ENCODE data around the gene DIS3L2. TPM values are rescaled to one million over a fixed set of nuclear protein-coding genes. Genes with fewer than 3 reads are reported as not detected.
"Not testable (repeated sequence)": the region's sequence is repeated elsewhere in the genome, so short reads cannot be mapped to it uniquely, and the experiment has no call there.

The DIS3L2 gene
- total and polyA plus RNA-seq, 2 experiments from 2014 or later: 9.3 to 15.6 TPM

- H3K4me1 ChIP-seq (ENCODE audit: insufficient read depth): no peaks in the 10 kb centered on the region
- H3K9ac ChIP-seq: no peak overlapping the region
- H3K9me2 ChIP-seq (ENCODE audit: insufficient read depth): no peaks in the 10 kb centered on the region
- H3K27ac ChIP-seq: no peak overlapping the region
- H2AFZ ChIP-seq: no peak overlapping the region
- H3K27me3 ChIP-seq (replicated peaks; ENCODE audit: insufficient read depth): no peaks in the 10 kb centered on the region
- H4K20me1 ChIP-seq (ENCODE audit: insufficient read depth): no peaks in the 10 kb centered on the region
- H3K9me3 ChIP-seq (ENCODE audit: low read depth): no peaks in the 10 kb centered on the region
- 96 to 97% methylated on average over 9 of the region's 9 CpGs for WGBS, 2 experiments (ENCODE audit: low coverage in 1 of 2, low lambda C conversion rate in 2 of 2, missing lambda C conversion rate in 2 of 2)
- in situ Hi-C loops (cut with MboI): no loop called here
- H3K4me2 ChIP-seq (ENCODE audit: unreplicated experiment): no peak overlapping the region
- no peaks in the 10 kb centered on the region for H3K36me3 ChIP-seq (ENCODE audit: low read depth)
- H3F3A ChIP-seq (ENCODE audit: insufficient read depth): no peaks in the 10 kb centered on the region
- H3K79me2 ChIP-seq (ENCODE audit: insufficient read depth): no peaks in the 10 kb centered on the region
- no peak for DNase-seq
- TF ChIP-seq EZH2phosphoT487 (IDR thresholded peaks at IDR 0.05; ENCODE audit: insufficient read depth, low read depth) (no peak), EZH2 (IDR thresholded peaks at IDR 0.05; ENCODE audit: insufficient read depth, poor library complexity, severe bottlenecking) (no peak)
- no peak overlapping the region for H3K4me3 ChIP-seq
These were observed 360.5 kb downstream of the DIS3L2 start for GRCh38 chr2:232321817-232322559.

- no peaks in the 10 kb centered on the region for H4K20me1 ChIP-seq (ENCODE audit: insufficient read depth)
- no peaks in the 10 kb centered on the region for H3F3A ChIP-seq (ENCODE audit: insufficient read depth)
- H3K27me3 ChIP-seq (replicated peaks; ENCODE audit: insufficient read depth): no peaks in the 10 kb centered on the region
- no peaks in the 10 kb centered on the region for H3K36me3 ChIP-seq (ENCODE audit: low read depth)
- no peak for DNase-seq
- TF ChIP-seq EZH2phosphoT487 (IDR thresholded peaks at IDR 0.05; ENCODE audit: insufficient read depth, low read depth) (no peak), EZH2 (IDR thresholded peaks at IDR 0.05; ENCODE audit: insufficient read depth, poor library complexity, severe bottlenecking) (no peak)
- no peak overlapping the region for H2AFZ ChIP-seq
- H3K27ac ChIP-seq: no peak overlapping the region
- no peaks in the 10 kb centered on the region for H3K4me1 ChIP-seq (ENCODE audit: insufficient read depth)
- H3K9me2 ChIP-seq (ENCODE audit: insufficient read depth): no peaks in the 10 kb centered on the region
- 83% methylated on average over 18 of the region's 18 CpGs for WGBS, 2 experiments (ENCODE audit: low coverage in 1 of 2, low lambda C conversion rate in 2 of 2, missing lambda C conversion rate in 2 of 2)
- in situ Hi-C loops (cut with MboI): no loop called here
- no peaks in the 10 kb centered on the region for H3K79me2 ChIP-seq (ENCODE audit: insufficient read depth)
- no peak overlapping the region for H3K9ac ChIP-seq
- H3K4me3 ChIP-seq: no peak overlapping the region
- H3K4me2 ChIP-seq (ENCODE audit: unreplicated experiment): no peak overlapping the region
- H3K9me3 ChIP-seq (ENCODE audit: low read depth): no peaks in the 10 kb centered on the region
These were observed 361.2 kb downstream of the DIS3L2 start for GRCh38 chr2:232322560-232323327.

- no peak for TF ChIP-seq EZH2 (IDR thresholded peaks at IDR 0.05; ENCODE audit: insufficient read depth, poor library complexity, severe bottlenecking)
- no peak for TF ChIP-seq EZH2phosphoT487 (IDR thresholded peaks at IDR 0.05; ENCODE audit: insufficient read depth, low read depth)
- H3K9ac ChIP-seq: no peak overlapping the region
These were observed 361.8 kb downstream of the DIS3L2 start for GRCh38 chr2:232323328-232323650.

GRCh38 chr2:232323967-232324366, 362.5 kb downstream of the DIS3L2 start:
- H3K27ac ChIP-seq; DNase-seq; H3K36me3 ChIP-seq (ENCODE audit: low read depth); H3K4me3 ChIP-seq; H3K4me2 ChIP-seq (ENCODE audit: unreplicated experiment); H2AFZ ChIP-seq; H3K9me2 ChIP-seq (ENCODE audit: insufficient read depth); H3F3A ChIP-seq (ENCODE audit: insufficient read depth); H4K20me1 ChIP-seq (ENCODE audit: insufficient read depth); in situ Hi-C loops (cut with MboI); H3K4me1 ChIP-seq (ENCODE audit: insufficient read depth); H3K27me3 ChIP-seq (replicated peaks; ENCODE audit: insufficient read depth); H3K79me2 ChIP-seq (ENCODE audit: insufficient read depth); H3K9ac ChIP-seq; H3K9me3 ChIP-seq (ENCODE audit: low read depth): not testable (repeated sequence)
- 81 to 85% methylated on average over 5 to 6 of the region's 6 CpGs for WGBS, 2 experiments (ENCODE audit: low coverage in 1 of 2, low lambda C conversion rate in 2 of 2, missing lambda C conversion rate in 2 of 2)

More at GRCh38 chr2:232323328-232323650, 361.8 kb downstream of the DIS3L2 start:
- Histone ChIP-seq H2AFZ (no peak overlapping the region), H3F3A (ENCODE audit: insufficient read depth) (no peaks in the 10 kb centered on the region), H3K27ac (no peak overlapping the region), H3K9me2 (ENCODE audit: insufficient read depth) (no peaks in the 10 kb centered on the region), H3K79me2 (ENCODE audit: insufficient read depth) (no peaks in the 10 kb centered on the region), H4K20me1 (ENCODE audit: insufficient read depth) (no peaks in the 10 kb centered on the region), H3K4me3 (no peak overlapping the region), H3K27me3 (replicated peaks; ENCODE audit: insufficient read depth) (no peaks in the 10 kb centered on the region), H3K4me2 (ENCODE audit: unreplicated experiment) (no peak overlapping the region), H3K9me3 (ENCODE audit: low read depth) (no peaks in the 10 kb centered on the region), H3K4me1 (ENCODE audit: insufficient read depth) (no peaks in the 10 kb centered on the region), H3K36me3 (ENCODE audit: low read depth) (no peaks in the 10 kb centered on the region)
- in situ Hi-C loops (cut with MboI): no loop called here
- DNase-seq: no peak
- 93 to 94% methylated on average over 4 of the region's 4 CpGs for WGBS, 2 experiments (ENCODE audit: low coverage in 1 of 2, low lambda C conversion rate in 2 of 2, missing lambda C conversion rate in 2 of 2)
